T1000 (cell line): Measurements from ENCODE around the gene AR.

Experiments
- DNase-seq: peaks from one replicate; lab custom pipeline; 2025; ENCODE audit warnings: mixed read lengths; lab: John Stamatoyannopoulos, UW

AR gene, protein sequence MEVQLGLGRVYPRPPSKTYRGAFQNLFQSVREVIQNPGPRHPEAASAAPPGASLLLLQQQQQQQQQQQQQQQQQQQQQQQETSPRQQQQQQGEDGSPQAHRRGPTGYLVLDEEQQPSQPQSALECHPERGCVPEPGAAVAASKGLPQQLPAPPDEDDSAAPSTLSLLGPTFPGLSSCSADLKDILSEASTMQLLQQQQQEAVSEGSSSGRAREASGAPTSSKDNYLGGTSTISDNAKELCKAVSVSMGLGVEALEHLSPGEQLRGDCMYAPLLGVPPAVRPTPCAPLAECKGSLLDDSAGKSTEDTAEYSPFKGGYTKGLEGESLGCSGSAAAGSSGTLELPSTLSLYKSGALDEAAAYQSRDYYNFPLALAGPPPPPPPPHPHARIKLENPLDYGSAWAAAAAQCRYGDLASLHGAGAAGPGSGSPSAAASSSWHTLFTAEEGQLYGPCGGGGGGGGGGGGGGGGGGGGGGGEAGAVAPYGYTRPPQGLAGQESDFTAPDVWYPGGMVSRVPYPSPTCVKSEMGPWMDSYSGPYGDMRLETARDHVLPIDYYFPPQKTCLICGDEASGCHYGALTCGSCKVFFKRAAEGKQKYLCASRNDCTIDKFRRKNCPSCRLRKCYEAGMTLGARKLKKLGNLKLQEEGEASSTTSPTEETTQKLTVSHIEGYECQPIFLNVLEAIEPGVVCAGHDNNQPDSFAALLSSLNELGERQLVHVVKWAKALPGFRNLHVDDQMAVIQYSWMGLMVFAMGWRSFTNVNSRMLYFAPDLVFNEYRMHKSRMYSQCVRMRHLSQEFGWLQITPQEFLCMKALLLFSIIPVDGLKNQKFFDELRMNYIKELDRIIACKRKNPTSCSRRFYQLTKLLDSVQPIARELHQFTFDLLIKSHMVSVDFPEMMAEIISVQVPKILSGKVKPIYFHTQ

DNA sequence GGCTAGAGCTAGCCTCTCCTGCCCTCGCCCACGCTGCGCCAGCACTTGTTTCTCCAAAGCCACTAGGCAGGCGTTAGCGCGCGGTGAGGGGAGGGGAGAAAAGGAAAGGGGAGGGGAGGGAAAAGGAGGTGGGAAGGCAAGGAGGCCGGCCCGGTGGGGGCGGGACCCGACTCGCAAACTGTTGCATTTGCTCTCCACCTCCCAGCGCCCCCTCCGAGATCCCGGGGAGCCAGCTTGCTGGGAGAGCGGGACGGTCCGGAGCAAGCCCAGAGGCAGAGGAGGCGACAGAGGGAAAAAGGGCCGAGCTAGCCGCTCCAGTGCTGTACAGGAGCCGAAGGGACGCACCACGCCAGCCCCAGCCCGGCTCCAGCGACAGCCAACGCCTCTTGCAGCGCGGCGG lies at the start of gene AR:
TSS of gene AR (plus strand) at position 204 of the 400 bp plus-strand sequence. CDS start 1,126 bp downstream, outside the sequence.
- peak; percentile 46 for DNase-seq

DNA sequence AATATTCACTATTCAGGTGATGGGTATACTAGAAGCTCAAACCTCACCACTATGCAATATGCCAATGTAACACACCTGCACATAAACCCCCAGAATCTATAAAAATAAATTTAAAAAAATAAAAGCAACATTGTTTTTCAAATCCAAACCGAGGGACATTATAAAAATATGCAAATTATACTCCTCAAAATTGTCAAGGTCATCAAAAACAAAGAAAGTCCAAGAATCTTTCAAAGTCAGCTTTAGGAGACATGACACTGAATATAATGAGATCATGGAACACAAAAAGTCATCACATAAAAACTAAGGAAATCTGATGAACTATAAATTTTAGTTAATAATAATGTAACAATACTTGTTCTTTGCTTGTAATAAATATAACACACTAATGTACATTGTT lies 43.2 kb upstream of the AR start:
- no peak for DNase-seq

- DNase-seq: no peak
These were observed 40.8 kb upstream of the AR start for GRCh38 chrX:67503004-67503403.

DNA sequence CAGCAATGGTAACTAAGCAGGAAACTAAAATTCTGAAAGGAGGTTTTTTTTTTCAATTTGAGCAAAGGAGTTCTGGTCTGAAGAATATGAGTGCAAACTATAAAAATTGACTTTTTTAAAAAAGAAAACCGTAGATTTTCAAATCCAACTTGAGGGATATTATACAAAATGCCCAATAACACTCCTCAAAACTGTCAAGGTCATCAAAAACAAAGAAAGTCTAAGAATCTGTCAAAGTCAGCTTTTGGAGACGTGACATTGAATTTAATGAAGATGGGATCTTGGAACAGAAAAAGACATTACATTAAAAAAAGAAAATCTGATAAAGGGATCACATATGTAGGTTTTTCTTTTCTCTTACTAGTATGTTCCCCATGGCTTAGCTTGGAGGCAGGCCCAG lies 40.4 kb upstream of the AR start:
- DNase-seq: no peak

- no peak for DNase-seq
These were observed 23.1 kb upstream of the AR start for GRCh38 chrX:67520671-67521070.

DNA sequence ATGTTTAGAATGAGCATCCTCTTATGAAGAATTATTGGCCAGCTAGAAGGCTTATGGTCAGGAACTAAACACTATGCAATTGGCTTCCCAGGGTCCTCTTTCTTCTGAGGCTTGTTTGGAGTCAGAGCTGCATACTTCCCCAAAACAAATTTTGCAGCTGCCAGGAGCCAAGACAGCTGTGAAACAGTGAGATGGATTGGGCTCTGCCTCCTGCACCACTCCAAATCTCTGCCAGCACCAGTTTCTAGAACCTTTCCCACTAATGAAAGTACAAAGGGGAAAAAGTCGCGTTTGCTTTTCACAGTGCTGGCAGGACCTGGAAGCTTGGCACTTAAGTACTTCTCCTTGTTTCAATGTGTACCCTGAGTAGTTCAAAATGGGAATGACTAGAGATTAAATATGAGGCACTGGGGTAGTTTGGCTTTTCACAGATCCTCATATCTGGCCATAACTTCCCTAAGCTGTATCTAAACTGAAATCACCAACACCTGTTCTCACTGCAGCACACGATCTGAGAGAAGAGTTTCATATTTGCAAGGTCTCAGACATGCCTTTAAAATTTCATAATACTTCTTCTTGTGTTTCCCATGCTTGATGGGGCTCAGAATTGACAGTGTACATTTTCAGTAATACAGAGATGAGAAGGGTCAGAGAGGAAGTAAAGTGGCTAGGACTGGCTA lies 20.7 kb upstream of the AR start:
- no peak for DNase-seq

GRCh38 chrX:67523932-67524331 lies 19.9 kb upstream of the AR start:
- no peak for DNase-seq

GRCh38 chrX:67524428-67524827 lies 19.4 kb upstream of the AR start:
- no peak for DNase-seq

- no peak for DNase-seq
These were observed 18.7 kb upstream of the AR start for GRCh38 chrX:67524950-67525691.

GRCh38 chrX:67536564-67536963 lies 7.3 kb upstream of the AR start:
- DNase-seq: no peak

- no peak for DNase-seq
These were observed 5.4 kb upstream of the AR start for GRCh38 chrX:67538383-67538782.

- peak; percentile 7 for DNase-seq
These were observed 637 bp downstream of the AR start for GRCh38 chrX:67544281-67545035.

GRCh38 chrX:67545036-67545821 lies 1.4 kb downstream of the AR start:
- peak; percentile 36 for DNase-seq

DNA sequence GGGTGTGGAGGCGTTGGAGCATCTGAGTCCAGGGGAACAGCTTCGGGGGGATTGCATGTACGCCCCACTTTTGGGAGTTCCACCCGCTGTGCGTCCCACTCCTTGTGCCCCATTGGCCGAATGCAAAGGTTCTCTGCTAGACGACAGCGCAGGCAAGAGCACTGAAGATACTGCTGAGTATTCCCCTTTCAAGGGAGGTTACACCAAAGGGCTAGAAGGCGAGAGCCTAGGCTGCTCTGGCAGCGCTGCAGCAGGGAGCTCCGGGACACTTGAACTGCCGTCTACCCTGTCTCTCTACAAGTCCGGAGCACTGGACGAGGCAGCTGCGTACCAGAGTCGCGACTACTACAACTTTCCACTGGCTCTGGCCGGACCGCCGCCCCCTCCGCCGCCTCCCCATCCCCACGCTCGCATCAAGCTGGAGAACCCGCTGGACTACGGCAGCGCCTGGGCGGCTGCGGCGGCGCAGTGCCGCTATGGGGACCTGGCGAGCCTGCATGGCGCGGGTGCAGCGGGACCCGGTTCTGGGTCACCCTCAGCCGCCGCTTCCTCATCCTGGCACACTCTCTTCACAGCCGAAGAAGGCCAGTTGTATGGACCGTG lies 2.2 kb downstream of the AR start:
- peak; percentile 36 for DNase-seq

GRCh38 chrX:67546496-67547423 lies 2.9 kb downstream of the AR start:
- no peak for DNase-seq

DNA sequence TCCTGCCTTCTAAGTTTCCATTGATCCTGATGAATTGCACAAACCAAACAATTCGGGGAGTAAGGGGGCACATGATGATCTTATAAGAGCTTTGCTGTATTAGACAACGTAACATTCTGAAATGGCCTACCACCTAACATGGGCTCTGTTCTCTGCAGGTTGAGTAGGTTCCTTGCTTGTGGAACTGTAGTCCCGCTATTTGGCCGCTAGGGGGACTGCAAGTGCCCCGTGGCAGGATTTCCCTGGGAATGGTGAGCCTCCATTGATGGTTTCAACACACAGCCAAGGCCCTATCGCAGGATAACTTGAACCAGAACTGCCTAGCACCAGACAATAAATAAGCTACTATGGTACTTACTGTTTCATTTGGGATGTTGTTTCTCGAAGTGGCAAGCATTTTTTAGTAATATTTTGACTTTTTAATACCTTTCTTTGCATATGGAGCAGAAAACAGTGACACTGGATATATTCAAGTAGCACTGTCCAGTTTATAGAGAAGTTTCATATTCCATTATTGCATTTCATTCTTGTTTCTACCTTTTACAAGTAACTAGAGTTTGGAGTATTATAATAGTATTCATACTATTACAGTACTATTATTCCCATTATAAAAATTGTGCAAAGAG lies 11.9 kb downstream of the AR start:
- peak; percentile 6 for DNase-seq

DNA sequence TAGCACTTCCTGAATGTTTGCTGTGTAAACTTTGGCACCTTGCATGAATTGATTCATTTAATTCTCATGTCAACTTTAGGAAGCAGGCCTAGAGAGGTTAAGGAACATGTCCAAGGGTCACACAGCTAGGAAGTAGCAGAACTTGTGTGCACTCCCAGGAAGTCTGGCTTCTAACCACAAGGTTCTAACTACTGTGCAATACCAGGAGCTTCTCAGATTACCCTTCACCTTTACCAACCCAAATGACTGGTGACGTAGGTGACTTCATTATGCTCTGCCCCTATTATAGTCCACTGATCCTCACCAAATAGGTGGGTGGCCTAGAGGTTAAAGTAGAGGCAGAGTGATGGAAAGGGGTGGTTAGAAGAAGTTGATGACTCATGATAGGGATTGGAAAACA lies 14.4 kb downstream of the AR start:
- no peak for DNase-seq
